ES-I3 (cell line): Measurements from ENCODE around the gene CASP8.
"Not testable (repeated sequence)": the region's sequence is repeated elsewhere in the genome, so short reads cannot be mapped to it uniquely, and the experiment has no call there.

ENCODE experiments used
- H3K36me3 ChIP-seq: 2 replicates; pipeline ENCODE4 v1.6.1; 2013; ENCODE audit warnings: mild to moderate bottlenecking, low read length, control low read depth, moderate library complexity; ENCODE audit not compliant: insufficient read depth
- H3K4me1 ChIP-seq: 2 replicates; pipeline ENCODE4 v1.6.1; 2013; ENCODE audit warnings: mild to moderate bottlenecking, control low read depth, low read length; ENCODE audit not compliant: insufficient read depth
- H3K9ac ChIP-seq: 2 replicates; pipeline ENCODE4 v1.6.1; 2013; ENCODE audit warnings: low read depth, mild to moderate bottlenecking, low read length, moderate library complexity
- H3K9me3 ChIP-seq: 2 replicates; pipeline ENCODE4 v1.6.1; 2013; ENCODE audit warnings: mild to moderate bottlenecking, low read length, moderate library complexity; ENCODE audit not compliant: control insufficient read depth, insufficient read depth

The CASP8 gene

GRCh38 chr2:201270293-201271001 lies 10.1 kb downstream of the CASP8 start:
- no peaks in the 10 kb centered on the region for H3K9me3 ChIP-seq
- H3K9ac ChIP-seq: no peak overlapping the region
- no peaks in the 10 kb centered on the region; the same call in 1 of the 2 replicates for H3K36me3 ChIP-seq
- no peaks in the 10 kb centered on the region for H3K4me1 ChIP-seq

DNA sequence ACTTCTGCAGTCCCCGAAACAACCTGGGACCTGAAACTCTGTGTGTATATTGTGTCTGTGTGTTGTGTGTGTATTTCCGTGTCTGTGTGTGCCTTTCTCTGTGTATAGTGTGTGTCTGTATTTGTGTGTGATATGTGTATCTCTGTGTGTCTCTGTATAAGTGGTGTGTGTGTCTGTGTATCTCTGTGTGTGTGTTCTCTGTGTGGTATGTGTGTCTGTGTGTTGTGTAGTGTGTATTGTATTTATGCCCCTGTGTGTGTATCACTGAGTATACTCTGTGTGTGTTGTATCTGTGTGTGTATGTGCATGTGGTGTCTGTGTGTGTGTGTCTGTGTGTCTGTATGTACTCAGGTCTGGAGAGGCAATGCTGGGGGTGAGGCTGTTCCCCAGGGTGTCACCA lies 11.6 kb downstream of the CASP8 start:
- H3K9ac ChIP-seq: no peak overlapping the region
- no peaks in the 10 kb centered on the region for H3K4me1 ChIP-seq
- no peaks in the 10 kb centered on the region for H3K9me3 ChIP-seq
- H3K36me3 ChIP-seq: no peaks in the 10 kb centered on the region; the same call in 1 of the 2 replicates

GRCh38 chr2:201273330-201273983 lies 13.1 kb downstream of the CASP8 start:
- no peaks in the 10 kb centered on the region for H3K9me3 ChIP-seq

GRCh38 chr2:201275069-201275468 lies 14.7 kb downstream of the CASP8 start:
- H3K36me3 ChIP-seq: peaks cover 3% of the 10 kb centered on the region
- H3K9me3 ChIP-seq: no peaks in the 10 kb centered on the region
- H3K4me1 ChIP-seq: no peaks in the 10 kb centered on the region
- H3K9ac ChIP-seq: no peak overlapping the region

More at GRCh38 chr2:201273330-201273983, 13.1 kb downstream of the CASP8 start:
- H3K36me3 ChIP-seq: no peaks in the 10 kb centered on the region; the same call in 1 of the 2 replicates
- no peaks in the 10 kb centered on the region for H3K4me1 ChIP-seq
- H3K9ac ChIP-seq: no peak overlapping the region

- Histone ChIP-seq H3K36me3 (peaks cover 8% of the 10 kb centered on the region), H3K9ac (no peak overlapping the region), H3K4me1 (no peaks in the 10 kb centered on the region), H3K9me3 (no peaks in the 10 kb centered on the region)
These were observed 15.7 kb downstream of the CASP8 start for GRCh38 chr2:201275990-201276389.

- Histone ChIP-seq H3K4me1 (no peaks in the 10 kb centered on the region), H3K9ac (no peak overlapping the region), H3K9me3 (no peaks in the 10 kb centered on the region), H3K36me3 (peaks cover 8% of the 10 kb centered on the region)
These were observed 16.2 kb downstream of the CASP8 start for GRCh38 chr2:201276511-201276910.

GRCh38 chr2:201279079-201279478 lies 18.7 kb downstream of the CASP8 start:
- Histone ChIP-seq H3K36me3 (peaks cover 8% of the 10 kb centered on the region), H3K9me3 (no peaks in the 10 kb centered on the region), H3K9ac (no peak overlapping the region), H3K4me1 (no peaks in the 10 kb centered on the region)

GRCh38 chr2:201280191-201281040 lies 20.1 kb downstream of the CASP8 start:
- Histone ChIP-seq H3K9ac (no peak overlapping the region), H3K9me3 (no peaks in the 10 kb centered on the region), H3K36me3 (peaks cover 16% of the 10 kb centered on the region), H3K4me1 (no peaks in the 10 kb centered on the region)

GRCh38 chr2:201285499-201285898 lies 25.2 kb downstream of the CASP8 start:
- no peak overlapping the region for H3K9ac ChIP-seq
- H3K9me3 ChIP-seq: no peaks in the 10 kb centered on the region; the same call in 1 of the 2 replicates
- no peaks in the 10 kb centered on the region for H3K4me1 ChIP-seq
- peaks cover 19% of the 10 kb centered on the region for H3K36me3 ChIP-seq

DNA sequence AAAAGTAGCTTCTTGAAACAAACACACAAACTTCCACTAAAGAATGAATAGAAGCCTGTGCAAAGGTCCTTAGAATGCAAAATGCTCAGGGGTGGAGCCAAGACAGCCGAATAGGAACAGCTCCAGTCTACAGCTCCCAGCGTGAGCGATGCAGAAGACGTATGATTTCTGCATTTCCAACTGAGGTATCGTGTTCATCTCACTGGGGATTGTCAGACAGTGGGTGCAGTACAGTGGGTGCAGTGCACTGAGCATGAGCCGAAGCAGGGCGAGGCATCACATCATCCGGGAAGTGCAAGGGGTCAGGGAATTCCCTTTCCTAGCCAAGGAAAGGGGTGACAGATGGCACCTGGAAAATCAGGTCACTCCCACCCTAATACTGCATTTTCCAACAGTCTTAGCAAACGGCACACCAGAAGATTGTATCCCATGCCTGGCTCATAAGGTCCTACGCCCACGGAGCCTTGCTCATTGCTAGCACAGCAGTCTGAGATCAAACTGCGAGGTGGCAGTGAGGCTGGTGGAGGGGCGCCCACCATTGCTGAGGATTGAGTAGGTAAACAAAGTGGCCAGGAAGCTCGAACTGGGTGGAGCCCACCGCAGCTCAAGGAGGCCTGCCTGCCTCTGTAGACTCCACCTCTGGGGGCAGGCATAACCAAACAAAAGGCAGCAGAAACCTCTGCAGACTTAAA lies 30.3 kb downstream of the CASP8 start:
- H3K4me1 ChIP-seq, H3K9me3 ChIP-seq, H3K9ac ChIP-seq, H3K36me3 ChIP-seq: not testable (repeated sequence)

DNA sequence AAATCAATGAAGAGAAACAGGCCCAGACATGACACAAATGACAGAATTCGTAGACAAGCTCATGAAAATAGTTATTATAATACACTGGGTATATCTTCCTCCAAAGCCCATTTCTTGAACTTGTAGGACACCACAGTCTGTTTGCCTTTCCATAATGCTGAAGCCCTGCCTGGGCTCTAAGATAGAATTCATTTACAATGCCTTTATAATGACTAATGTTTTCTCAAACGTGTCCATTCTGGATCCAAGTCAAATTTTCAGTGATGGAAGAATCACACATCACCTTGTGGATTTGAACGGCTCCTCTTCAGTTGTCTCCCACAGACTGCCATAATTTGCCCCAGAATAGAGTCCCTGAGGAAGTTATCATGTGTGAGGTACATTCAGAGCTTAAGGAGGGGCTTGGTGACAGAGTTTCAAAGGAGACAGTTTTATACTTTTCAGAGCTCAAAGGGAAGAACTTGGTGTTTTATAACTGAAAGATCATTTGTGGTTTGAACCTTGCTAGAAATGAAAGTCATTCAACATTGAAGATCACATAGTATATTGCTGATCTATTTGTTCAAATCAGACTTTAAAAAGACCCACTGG lies 38.2 kb downstream of the CASP8 start:
- Histone ChIP-seq H3K4me1 (no peaks in the 10 kb centered on the region), H3K36me3 (no peaks in the 10 kb centered on the region), H3K9me3 (no peaks in the 10 kb centered on the region; the same call in 1 of the 2 replicates), H3K9ac (no peak overlapping the region)

GRCh38 chr2:201299929-201300328 lies 39.6 kb downstream of the CASP8 start:
- not testable (repeated sequence) for H3K4me1 ChIP-seq, H3K9ac ChIP-seq, H3K9me3 ChIP-seq, H3K36me3 ChIP-seq

- Histone ChIP-seq H3K36me3 (no peaks in the 10 kb centered on the region), H3K9me3 (no peaks in the 10 kb centered on the region), H3K9ac (no peak overlapping the region), H3K4me1 (no peaks in the 10 kb centered on the region)
These were observed 47.5 kb downstream of the CASP8 start for GRCh38 chr2:201307876-201308275.

DNA sequence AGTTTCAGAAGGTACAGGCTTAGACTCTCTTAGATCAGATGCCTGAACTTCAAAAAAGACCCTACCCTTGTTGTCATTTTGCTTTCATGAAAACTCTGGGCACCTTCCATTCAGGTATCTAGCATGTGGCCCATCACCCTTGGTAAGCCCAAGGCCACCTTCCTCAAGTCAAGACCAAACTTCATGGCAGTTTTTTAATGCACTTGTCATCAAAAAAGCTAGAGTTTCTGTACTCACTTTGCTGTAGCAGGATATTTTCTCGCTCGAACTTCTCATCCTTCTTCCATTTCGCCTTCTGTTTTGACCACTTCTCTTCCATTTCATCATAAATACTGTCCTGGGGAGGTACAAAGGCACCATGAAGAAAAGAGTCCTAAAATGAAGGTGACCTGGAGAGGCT lies 48.6 kb downstream of the CASP8 start:
- Histone ChIP-seq H3K36me3 (no peaks in the 10 kb centered on the region), H3K9ac (no peak overlapping the region), H3K9me3 (no peaks in the 10 kb centered on the region), H3K4me1 (no peaks in the 10 kb centered on the region)
